K562 (cell line): ENCODE data around the gene NOLC1. TPM values are rescaled to one million over a fixed set of nuclear protein-coding genes. Genes with fewer than 3 reads are reported as not detected.
A peak's percentile ranks its signal among the peaks of the same experiment; 100 is the strongest.

Experiments
- CREB5 ChIP-seq: fragments of 250-450 bp; sonication (Bioruptor Pico); IDR thresholded peaks from 2 replicates; pipeline ENCODE4 v1.5.0; 2020; ENCODE audit warnings: mild to moderate bottlenecking
- E2F1 ChIP-seq: sonication (generic); formaldehyde crosslinking; IDR thresholded peaks from 2 replicates; pipeline ENCODE4 v1.8.1; 2023; ENCODE audit warnings: mild to moderate bottlenecking, missing genetic modification reagents, moderate library complexity
- ETV1 ChIP-seq: fragments of 450-650 bp; conservative IDR thresholded peaks from 2 replicates; pipeline ENCODE4 v1.6.1; 2016; ENCODE audit warnings: missing genetic modification characterization, control low read depth, low read depth, missing compliant biosample characterization
- ETV5 ChIP-seq: sonication (generic); formaldehyde crosslinking; IDR thresholded peaks from 2 replicates; pipeline ENCODE4 v1.4.0; 2020; ENCODE audit warnings: low read depth, mild to moderate bottlenecking, missing genetic modification reagents
- HDAC1 ChIP-seq, 2 experiments: fragments of 450-650 bp; IDR thresholded peaks; 2 replicates each; pipeline ENCODE4 v1.6.1; 2016 to 2017; ENCODE audit warnings: inconsistent platforms in 1 of 2, mild to moderate bottlenecking in 1 of 2, moderate library complexity in 1 of 2
- HDGF ChIP-seq: fragments of 450-650 bp; IDR thresholded peaks from 2 replicates; pipeline ENCODE4 v1.6.1; 2016
- KDM5B ChIP-seq: fragments of 200-600 bp; sonication (generic); IDR thresholded peaks from 2 replicates; pipeline ENCODE4 v1.6.1; 2012; ENCODE audit warnings: low read depth, mild to moderate bottlenecking, moderate library complexity, low read length, control low read depth, inconsistent platforms; ENCODE audit not compliant: insufficient replicate concordance
- KLF10 ChIP-seq: fragments of 250-450 bp; sonication (Bioruptor Pico); IDR thresholded peaks from 2 replicates; pipeline ENCODE4 v1.6.1; 2021; ENCODE audit warnings: matching md5 sums
- MCM7 ChIP-seq, 2 experiments: fragments of 450-650 bp; IDR thresholded peaks; 2 replicates each; pipeline ENCODE4 v1.6.1; 2016 to 2018
- PKNOX1 ChIP-seq: fragments of 450-650 bp; IDR thresholded peaks from 2 replicates; pipeline ENCODE4 v1.6.1; 2016
- POLR3G ChIP-seq: IDR thresholded peaks from 2 replicates; pipeline ENCODE4 v1.6.1; 2011; ENCODE audit not compliant: insufficient read length, insufficient replicate concordance; ENCODE audit errors: extremely low read depth
- SIN3A ChIP-seq, 2 experiments: fragments of 150-350 bp in 1 of 2; IDR thresholded peaks; 2 replicates each; pipeline ENCODE4 v1.6.1; 2011 to 2016; ENCODE audit warnings: borderline replicate concordance in 2 of 2, low read depth in 2 of 2, low read length in 2 of 2, mild to moderate bottlenecking in 2 of 2, moderate library complexity in 2 of 2; ENCODE audit not compliant: control insufficient read depth in 1 of 2
- SMAD4 ChIP-seq: fragments of 250-450 bp; sonication (Bioruptor Pico); conservative IDR thresholded peaks from 2 replicates; pipeline ENCODE4 v1.8.0; 2021; ENCODE audit warnings: inconsistent platforms, mild to moderate bottlenecking, moderate library complexity
- SMARCA5 ChIP-seq: fragments of 450-650 bp; IDR thresholded peaks from 2 replicates; pipeline ENCODE4 v1.6.1; 2016
- UBTF ChIP-seq, 2 experiments: IDR thresholded peaks; 2 replicates each; pipeline ENCODE4 v1.6.1; 2012; ENCODE audit warnings: improper control_type of control experiment in 2 of 2, low read depth in 2 of 2, low read length in 2 of 2, borderline replicate concordance in 1 of 2
- ZBTB12 ChIP-seq: fragments of 250-450 bp; sonication (Bioruptor Pico); IDR thresholded peaks from 2 replicates; pipeline ENCODE4 v1.4.0; 2020
- ZFP1 ChIP-seq: fragments of 450-650 bp; formaldehyde crosslinking; IDR thresholded peaks from 2 replicates; pipeline ENCODE4 v1.4.0; 2020; ENCODE audit warnings: mild to moderate bottlenecking, mixed read lengths
- ZFP30 ChIP-seq: fragments of 250-450 bp; sonication (Bioruptor Pico); IDR thresholded peaks from 2 replicates; pipeline ENCODE4 v1.8.0; 2022; ENCODE audit warnings: moderate library complexity, mild to moderate bottlenecking, inconsistent platforms, borderline replicate concordance
- ZFP36 ChIP-seq: fragments of 150-350 bp; IDR thresholded peaks from 2 replicates; pipeline ENCODE4 v1.6.1; 2018; ENCODE audit warnings: low read length, low read depth; ENCODE audit not compliant: partially characterized antibody
- ZNF121 ChIP-seq: sonication (generic); formaldehyde crosslinking; conservative IDR thresholded peaks from 2 replicates; pipeline ENCODE4 v1.8.0; 2022; ENCODE audit warnings: missing genetic modification reagents
- ZNF140 ChIP-seq: fragments of 250-450 bp; sonication (Bioruptor Pico); IDR thresholded peaks from 2 replicates; pipeline ENCODE4 v1.8.0; 2021; ENCODE audit warnings: moderate library complexity, mild to moderate bottlenecking, inconsistent platforms
- polyA plus RNA-seq, 8 experiments: library from polyadenylated mRNA; depleted of rRNA in 4 of 8; stranded (reverse) in 5 of 8; unstranded in 3 of 8; fragments of >200 nt; fragmentation: Nextera tagmentation in 2 of 8; fragmentation: Illumina TruSeq in 1 of 8; extraction: Ambion mirVana in 2 of 8; extraction: Trizol in 1 of 8; gene quantifications; 2 replicates each; pipeline versions ENCODE4 v1.2.1 to v1.2.3, GENCODE V29; 2011 to 2014; ENCODE audit warnings: inconsistent platforms in 1 of 8, missing spikeins in 1 of 8
- total RNA-seq, 7 experiments: library from RNA; depleted of rRNA in 6 of 7; stranded (reverse); fragments of >200 nt in 6 of 7; fragmentation: Illumina TruSeq in 2 of 7; extraction: Trizol in 2 of 7; gene quantifications; 2 replicates each; pipeline versions ENCODE4 v1.2.1 to v1.2.3, GENCODE V29; 2011 to 2021; ENCODE audit warnings: low replicate concordance in 1 of 7

Gene NOLC1
- total and polyA plus RNA-seq, 9 of the 15 experiments (the other 6 are each of a cell fraction or from before 2014, with no cell fraction given), result 102 to 310 (median 165) TPM

- TF ChIP-seq ZNF121 (no peak), SIN3A (IDR thresholded peaks at IDR 0.05; ENCODE audit: borderline replicate concordance in 2 of 2, control insufficient read depth in 1 of 2, low read depth in 2 of 2, low read length in 2 of 2) (0 out of 4 replicates have a peak, but pooled peaks have one; percentile 11 to 15), UBTF (IDR thresholded peaks at IDR 0.05; ENCODE audit: borderline replicate concordance in 1 of 2, low read depth in 2 of 2, low read length in 2 of 2) (0 out of 4 replicates have a peak, but pooled peaks of 1 of the 2 experiments have one; percentile 42), CREB5 (CRISPR knock-in tag) (no peak), ZFP30 (CRISPR knock-in tag) (no peak), SMARCA5 (peak; percentile 81), KDM5B (peak; percentile 9), ETV5 (peak; percentile 75), HDAC1 (IDR thresholded peaks at IDR 0.05) (peak; percentile 14 to 29; a peak in 1 of 4 replicates), PKNOX1 (0 out of 2 replicates have a peak, but pooled peaks have one; percentile 6), ZFP36 (peak; percentile 8), ETV1 (tag) (peak; percentile 89), E2F1 (CRISPR knock-in tag) (no peak), HDGF (no peak), SMAD4 (0 out of 2 replicates have a peak, but pooled peaks have one; percentile 13), ZNF140 (no peak), POLR3G (no peak), MCM7 (IDR thresholded peaks at IDR 0.05) (no peak), ZBTB12 (no peak), ZFP1 (CRISPR knock-in tag) (no peak), KLF10 (CRISPR knock-in tag) (no peak)
Measured at GRCh38 chr10:102113261-102113955, 38.8 kb upstream of the NOLC1 start (continued).
